ENCODE results near the gene KCNF1.

DNA sequence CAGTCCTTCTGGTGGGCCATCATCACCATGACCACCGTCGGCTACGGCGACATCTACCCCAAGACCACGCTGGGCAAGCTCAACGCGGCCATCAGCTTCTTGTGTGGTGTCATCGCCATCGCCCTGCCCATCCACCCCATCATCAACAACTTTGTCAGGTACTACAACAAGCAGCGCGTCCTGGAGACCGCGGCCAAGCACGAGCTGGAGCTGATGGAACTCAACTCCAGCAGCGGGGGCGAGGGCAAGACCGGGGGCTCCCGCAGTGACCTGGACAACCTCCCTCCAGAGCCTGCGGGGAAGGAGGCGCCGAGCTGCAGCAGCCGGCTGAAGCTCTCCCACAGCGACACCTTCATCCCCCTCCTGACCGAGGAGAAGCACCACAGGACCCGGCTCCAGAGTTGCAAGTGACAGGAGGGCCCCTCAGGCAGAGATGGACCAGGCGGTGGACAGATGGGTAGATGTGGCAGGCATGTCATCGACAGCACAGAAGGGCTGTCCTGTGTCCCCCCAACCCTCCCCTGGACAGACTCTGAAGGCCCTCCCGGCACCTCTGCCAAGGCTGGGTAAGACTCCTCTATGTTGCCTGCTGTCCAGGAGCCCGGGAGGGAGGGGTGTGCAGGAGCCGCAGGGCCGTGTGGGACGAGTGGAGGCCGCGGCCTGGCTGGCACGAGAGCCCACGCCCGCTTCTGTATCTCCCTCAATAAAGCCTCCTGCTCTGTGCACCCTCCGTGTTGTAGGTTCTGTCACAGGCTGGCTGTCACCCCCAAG is 2.0 kb downstream of the KCNF1 start:
- no peak for TF ChIP-seq POLR2A (IDR thresholded peaks at IDR 0.05; ENCODE audit: low read depth, low read length)
- no peak for TF ChIP-seq POLR2AphosphoS5 (IDR thresholded peaks at IDR 0.05; ENCODE audit: low read depth, low read length)

All from GM12892 (cell line).